Loucy (cell line): ENCODE results near the gene USHBP1.

Experiments
- CTCF ChIP-seq: fragments of 200-600 bp; sonication (generic); conservative IDR thresholded peaks from 2 replicates; pipeline ENCODE4 v1.5.1; 2014; ENCODE audit warnings: mild to moderate bottlenecking, antibody characterized with exemption, low read length
- EZH2phosphoT487 ChIP-seq: fragments of 200-600 bp; IDR thresholded peaks from 2 replicates; pipeline ENCODE4 v1.6.1; 2018; ENCODE audit warnings: antibody characterized with exemption, mild to moderate bottlenecking, moderate library complexity, borderline replicate concordance

DNA sequence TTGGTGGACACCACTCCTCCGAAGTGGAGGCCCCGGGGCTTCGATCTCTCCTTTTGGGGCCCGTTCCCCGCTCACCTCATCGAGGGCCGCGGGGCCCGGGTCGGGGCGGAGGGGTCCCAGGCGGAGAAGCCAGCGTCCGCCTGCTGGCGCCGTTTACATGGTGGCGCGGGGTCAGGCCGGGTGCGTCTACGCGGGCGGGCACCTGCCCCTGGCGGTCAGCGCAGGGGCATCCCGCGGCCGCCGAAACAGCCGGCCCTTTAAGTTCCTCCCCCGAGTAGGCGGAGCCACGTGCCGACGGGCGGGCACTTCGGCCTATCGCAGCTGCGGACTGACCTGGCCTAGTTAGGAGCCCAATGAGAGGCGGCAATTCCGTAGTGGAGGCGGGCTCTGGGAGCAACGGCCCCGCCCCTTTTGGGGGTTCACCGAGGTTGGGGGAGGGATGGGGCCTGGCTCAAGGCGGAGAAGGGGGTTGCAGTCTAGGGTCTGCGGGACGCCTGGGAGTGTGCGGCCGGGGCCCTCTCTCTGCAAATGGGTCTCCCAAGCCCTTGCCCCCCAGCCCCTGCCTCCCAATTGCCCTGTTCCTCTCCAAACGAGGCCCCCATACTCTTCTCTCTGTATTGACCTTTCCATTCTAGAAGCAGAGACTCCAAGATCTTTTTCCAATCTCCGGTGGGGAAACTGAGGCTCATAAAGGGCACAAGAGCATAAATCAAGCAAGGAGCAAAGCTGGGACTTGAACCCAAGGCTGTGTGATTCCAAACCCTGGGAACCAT is 38.8 kb upstream of the USHBP1 start, which contains the start of gene ABHD8:
- TF ChIP-seq CTCF (peak; percentile 53), EZH2phosphoT487 (no peak)
